Skin epidermis (tissue), 12 donors: ENCODE results near the gene LBHD1.

Experiments
- H3K27ac ChIP-seq, 21 experiments: fragments of 200-600 bp; sonication (generic) in 11 of 21; one replicate each; pipeline ENCODE4 v1.5.0; 2020; ENCODE audit warnings: mild to moderate bottlenecking in 3 of 21, inconsistent platforms in 2 of 21, moderate library complexity in 2 of 21
- H3K4me3 ChIP-seq, 7 experiments: fragments of 200-600 bp; sonication (generic) in 2 of 7; one replicate each; pipeline ENCODE4 v1.5.0; 2020; ENCODE audit warnings: inconsistent platforms in 2 of 7, mild to moderate bottlenecking in 2 of 7, moderate library complexity in 1 of 7

Gene LBHD1

DNA sequence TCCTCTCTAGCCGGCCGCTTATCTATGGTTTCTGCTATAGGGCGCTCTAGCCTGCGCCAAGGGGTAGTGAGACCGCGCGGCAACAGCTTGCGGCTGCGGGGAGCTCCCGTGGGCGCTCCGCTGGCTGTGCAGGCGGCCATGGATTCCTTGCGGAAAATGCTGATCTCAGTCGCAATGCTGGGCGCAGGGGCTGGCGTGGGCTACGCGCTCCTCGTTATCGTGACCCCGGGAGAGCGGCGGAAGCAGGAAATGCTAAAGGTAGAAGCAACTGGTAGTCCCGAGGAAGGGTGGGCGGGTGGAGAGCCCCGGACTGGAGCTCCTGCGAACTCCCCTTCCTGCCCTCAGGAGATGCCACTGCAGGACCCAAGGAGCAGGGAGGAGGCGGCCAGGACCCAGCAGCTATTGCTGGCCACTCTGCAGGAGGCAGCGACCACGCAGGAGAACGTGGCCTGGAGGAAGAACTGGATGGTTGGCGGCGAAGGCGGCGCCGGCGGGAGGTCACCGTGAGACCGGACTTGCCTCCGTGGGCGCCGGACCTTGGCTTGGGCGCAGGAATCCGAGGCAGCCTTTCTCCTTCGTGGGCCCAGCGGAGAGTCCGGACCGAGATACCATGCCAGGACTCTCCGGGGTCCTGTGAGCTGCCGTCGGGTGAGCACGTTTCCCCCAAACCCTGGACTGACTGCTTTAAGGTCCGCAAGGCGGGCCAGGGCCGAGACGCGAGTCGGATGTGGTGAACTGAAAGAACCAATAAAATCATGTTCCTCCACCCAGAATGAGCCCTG, at the start of gene LBHD1, which contains the start of gene UQCC3:
LBHD1 (minus strand) TSS at position 660 of the 782 bp plus-strand sequence. CDS start 2,236 bp downstream, outside the sequence.
UQCC3 (plus strand) TSS at position 66 of the 782 bp plus-strand sequence; CDS start at position 139, 73 bp downstream.
- Histone ChIP-seq H3K27ac (peak within 1 kb of the TSS; percentile 47 to 98 (median 89)), H3K4me3 (peak within 1 kb of the TSS; percentile 47 to 85 (median 74))

DNA sequence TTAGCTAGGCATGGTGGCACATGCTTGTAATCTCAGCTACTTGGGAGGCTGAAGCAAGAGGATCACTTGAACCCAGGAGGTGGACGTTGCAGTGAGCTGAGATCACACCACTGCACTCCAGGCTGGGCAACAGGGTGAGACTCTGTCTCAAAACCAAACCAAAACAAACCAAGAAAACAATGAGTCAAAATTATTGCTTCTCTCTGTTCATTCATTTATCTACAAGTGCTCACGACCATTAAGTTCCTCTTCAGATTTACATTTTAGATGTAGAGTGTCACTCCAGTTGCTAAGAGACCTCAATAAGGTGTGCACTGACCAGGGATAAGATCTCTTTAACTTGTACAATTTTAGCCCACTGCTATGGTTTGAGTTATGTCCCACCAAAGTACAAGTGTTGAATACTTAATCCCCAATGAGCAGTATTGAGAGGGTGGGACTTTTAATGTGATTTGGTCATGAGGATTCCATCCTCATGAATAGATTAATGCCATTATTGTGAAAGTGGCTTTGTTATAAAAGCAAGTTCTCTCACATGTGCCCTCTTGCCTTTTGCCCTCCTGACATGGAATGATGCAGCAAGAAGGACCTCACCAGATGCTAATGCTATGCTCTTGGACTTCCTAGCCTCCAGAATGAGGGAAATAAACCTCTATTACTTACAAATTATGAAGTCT, 47.4 kb upstream of the LBHD1 start:
- peak overlapping the region in 1 of 21 experiments; percentile 20 for H3K27ac ChIP-seq
- H3K4me3 ChIP-seq, result no peak overlapping the region

DNA sequence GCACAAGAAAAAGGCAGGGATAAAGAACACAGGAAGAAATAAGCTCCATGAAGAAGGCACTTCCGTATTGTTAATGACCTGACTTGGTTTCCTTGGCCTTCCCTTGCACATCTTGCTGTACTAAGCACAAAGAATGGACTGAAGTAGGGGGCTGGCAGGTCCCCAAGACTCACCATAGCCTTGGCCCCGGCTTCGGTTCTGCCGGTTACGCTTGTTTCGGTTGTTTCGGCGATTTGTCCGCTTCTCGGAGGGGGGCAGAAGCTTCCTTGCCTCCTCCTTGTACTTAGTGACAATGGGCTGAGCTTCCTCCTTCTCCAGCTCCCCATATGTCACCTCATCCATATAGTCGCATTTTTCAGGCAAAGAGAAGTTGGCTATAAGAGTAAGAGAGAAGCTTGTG, 44.7 kb upstream of the LBHD1 start:
- H3K27ac ChIP-seq, result peak overlapping the region in 1 of 21 experiments; percentile 13
- H3K4me3 ChIP-seq, result no peak overlapping the region

DNA sequence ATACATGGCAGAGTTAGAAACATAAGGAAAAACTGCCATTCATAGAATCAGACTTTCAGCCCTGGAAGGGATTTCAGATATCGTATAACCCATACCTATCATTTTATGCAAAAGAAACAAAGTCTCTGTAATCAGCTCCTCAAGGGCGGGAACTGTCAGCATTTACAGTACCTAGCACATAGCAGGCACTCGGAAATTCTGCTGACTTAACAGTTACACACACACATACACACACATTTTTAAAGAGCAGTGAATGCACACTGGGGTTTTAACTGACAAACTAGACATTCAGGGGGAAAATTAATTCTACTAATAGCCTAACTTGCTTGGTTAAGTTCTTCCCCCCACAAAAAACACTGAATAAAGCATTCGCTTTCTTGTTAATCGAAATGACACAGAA, 44.1 kb upstream of the LBHD1 start:
- H3K27ac ChIP-seq, result peak overlapping the region in 1 of 21 experiments; percentile 27
- H3K4me3 ChIP-seq, result no peak overlapping the region

DNA sequence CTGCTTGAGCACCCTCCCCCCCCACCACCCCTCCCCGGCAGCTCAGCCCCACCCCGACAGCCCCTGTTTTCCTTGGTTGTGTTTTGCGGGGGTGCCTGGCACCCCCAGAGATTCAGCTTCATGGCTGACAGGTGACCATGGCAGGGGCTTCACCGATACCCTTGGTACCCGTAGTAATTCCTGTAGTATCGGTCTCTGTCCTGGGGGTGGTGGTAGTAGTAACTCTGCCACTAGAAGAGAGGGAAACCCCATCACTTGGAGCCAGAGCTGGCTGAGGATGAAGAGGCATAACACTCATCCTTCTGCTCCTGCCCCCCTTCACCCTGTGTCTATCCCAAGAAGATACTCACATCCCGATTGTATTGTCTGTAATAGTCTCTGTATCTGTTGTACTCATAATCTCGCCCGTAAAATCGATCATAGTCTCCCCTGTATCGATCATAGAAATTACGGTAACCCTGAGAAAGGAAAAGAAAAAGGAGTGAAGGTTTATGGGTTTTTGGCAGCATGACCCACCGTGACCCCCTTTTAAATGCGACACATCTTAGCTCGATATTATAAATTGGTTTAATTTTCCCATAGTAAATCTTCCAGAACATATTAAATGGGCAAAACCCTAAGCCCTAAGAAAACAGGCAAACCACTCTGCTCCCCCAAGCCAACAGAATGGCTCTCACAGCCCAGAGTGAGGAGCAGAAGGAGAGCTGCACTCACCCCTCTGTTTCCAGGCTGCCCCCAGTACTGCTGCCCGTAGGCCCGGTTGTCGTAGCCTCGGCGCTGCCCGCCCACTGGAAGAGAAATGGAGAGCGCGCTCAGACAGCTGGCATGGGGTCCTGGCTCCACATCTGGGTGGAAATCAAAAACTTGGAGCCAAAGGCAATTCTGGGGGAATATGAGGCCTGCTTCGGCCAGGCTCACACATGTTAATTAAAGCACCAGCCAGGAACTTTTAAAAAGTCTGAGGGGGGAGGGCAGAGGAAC, 43.4 kb upstream of the LBHD1 start:
- Histone ChIP-seq H3K27ac (peak overlapping the region in 3 of 21 experiments; percentile 3 to 38 (median 27)), H3K4me3 (no peak overlapping the region)

DNA sequence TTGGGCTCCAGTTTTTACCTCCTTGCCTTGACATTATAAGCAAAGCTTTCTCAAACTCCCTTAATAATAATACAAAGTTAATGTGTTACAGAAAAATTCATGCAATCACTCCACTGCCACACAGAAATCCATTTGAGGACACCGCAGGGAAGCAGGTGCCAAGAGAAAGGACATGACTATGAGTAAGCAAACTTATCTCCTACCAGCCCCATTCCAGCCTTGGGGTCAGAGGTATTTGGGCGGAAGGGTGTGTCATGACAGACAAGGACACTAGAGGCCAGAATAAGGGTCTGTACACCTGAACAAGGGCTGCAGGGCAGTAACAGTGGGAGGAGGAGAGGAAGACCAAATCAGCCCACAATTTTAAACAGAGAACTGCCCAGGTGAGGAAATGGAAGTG, 41.3 kb upstream of the LBHD1 start:
- peak overlapping the region in 3 of 21 experiments; percentile 8 to 15 (median 9) for H3K27ac ChIP-seq
- H3K4me3 ChIP-seq, result no peak overlapping the region

DNA sequence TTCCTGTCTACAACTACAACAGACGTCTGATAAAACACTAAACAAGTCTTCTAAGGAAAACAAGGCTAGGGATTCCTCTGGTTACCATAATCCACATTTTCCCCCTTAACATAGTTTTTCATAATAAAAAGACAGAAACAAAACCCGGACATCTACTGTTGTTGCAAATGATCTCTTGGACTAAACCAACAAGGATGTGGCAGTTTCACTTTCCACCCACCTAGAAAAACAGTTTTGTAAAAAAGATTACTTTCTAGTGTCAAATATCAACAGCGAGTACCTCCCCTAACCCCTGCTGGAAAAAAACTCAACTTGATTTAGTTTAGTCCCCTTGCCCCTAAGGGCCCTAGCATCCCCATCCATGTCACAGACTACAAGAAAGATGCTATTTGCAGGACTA, 40.8 kb upstream of the LBHD1 start:
- peak overlapping the region in 3 of 21 experiments; percentile 8 to 15 (median 9) for H3K27ac ChIP-seq

DNA sequence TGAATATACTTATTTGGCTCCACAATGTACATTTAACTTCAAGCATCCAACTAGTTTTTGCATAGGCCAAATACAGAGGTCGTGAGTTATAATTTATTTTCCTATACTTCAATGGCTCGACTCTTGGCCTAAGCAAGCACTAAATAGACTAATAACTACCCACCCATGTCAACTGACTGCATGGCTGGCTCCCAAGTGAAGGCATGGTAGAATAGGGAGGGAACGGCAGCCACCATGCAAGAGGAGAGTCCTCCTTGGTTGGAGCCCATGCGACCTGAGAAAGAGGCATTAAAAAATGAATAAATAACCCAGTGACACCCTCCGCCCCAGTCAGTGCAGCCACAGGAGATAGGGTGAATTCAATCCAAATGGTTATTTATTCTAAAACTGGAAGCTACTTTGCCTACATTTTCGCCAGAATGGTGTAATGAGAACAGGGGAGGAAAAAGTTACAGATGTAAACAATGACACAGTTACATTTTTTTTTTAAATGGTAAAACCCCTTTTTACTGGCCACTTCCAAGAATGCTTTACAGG, 40.3 kb upstream of the LBHD1 start:
- Histone ChIP-seq H3K27ac (peak overlapping the region in 1 of 21 experiments; percentile 16), H3K4me3 (no peak overlapping the region)

More for the DNA sequence above, 40.8 kb upstream of the LBHD1 start:
- H3K4me3 ChIP-seq, result no peak overlapping the region

DNA sequence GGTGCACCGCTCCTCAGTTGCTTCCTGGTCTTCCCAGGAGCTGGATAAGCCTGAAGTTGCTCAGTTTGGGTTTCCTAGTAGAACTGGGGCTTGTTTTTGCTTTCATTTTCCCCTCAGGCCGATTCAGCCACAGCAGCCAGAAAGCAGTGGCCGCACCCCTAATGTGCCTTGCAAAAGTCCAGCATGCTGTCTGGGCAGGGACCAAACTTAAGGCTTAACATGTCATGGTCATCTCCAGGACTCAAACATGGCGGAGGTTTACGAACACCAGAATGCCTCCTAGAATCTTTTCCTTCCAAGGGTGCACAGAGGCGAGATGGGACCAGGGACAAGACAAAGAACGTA, 37.9 kb upstream of the LBHD1 start:
- H3K4me3 ChIP-seq, result peak overlapping the region; percentile 31 to 58 (median 41)
- peak overlapping the region; percentile 66 to 99 (median 96) for H3K27ac ChIP-seq

DNA sequence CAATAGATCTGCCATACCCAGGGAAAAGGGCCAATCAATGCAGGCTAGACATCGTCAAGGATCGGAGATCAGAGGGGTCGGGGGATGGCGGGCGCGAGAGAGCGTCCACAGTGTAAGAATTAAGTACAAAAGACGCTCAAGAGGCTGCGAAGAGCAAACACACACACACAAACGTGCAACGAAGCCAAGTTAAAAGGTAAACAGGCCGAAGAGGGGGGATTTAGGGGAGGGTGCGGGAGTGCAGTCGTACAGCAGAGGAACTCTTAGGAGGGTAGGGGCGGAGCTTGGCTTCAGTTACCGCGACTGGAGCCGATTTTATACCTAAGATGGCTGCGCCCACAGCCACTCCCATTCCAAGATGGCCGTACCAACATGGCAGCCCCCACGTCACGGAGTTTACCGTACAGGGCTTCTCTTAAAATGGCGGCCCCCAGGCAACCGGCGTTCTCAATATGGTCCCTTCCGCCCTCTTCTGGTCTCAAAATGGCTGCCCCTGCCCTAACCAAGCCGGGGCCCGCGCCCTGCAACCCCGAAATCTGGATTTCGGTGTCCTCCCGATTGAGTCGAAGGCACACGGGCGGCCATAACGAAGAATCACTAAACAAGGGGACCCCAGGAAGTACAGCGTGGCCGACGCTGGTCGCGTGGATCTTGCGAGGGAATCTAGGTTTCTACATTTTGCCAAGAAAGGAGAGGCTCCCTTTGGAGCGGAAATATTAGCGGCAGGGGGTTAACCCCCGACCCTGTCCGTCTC, 37.4 kb upstream of the LBHD1 start:
- Histone ChIP-seq H3K27ac (peak overlapping the region; percentile 66 to 99 (median 96)), H3K4me3 (peak overlapping the region; percentile 31 to 58 (median 41))

DNA sequence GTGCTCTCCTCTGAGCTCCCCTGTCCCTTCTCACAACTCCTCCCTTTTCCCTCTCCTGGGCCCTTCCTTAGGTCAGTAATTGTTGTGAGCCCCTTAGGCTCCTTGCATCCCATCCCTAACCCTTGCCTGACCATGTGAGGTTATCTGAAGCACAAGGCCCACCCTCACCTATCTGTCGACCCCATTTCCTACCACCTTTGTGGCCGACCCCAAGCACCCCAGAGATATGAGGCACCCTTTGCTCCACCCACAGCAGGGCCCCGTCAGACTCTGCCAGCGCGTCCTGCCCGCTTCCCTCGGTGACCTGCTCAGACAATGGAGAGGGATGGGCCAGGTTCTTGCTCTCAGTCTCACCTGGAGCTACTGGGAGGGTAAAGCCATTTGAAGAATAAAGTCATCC, 36.7 kb upstream of the LBHD1 start:
- peak overlapping the region; percentile 31 to 58 (median 41) for H3K4me3 ChIP-seq
- H3K27ac ChIP-seq, result peak overlapping the region; percentile 33 to 99 (median 96)

DNA sequence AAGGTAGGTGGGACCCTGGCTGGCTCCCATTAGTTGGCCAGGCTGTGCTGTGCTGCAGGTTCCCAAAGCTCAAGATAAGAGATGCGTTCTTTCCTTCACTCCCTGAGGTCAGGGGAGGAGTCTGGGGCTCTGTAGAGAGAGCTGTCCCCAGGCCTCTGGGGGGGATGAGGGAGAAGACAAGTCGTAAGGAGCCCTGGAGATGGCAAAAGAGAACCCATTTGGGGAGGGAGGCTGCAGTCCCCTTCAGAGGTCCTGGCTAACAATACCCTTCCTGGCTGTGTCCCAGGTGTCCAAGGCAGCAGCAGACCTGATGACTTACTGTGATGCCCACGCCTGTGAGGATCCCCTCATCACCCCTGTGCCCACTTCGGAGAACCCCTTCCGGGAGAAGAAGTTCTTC, 36.3 kb upstream of the LBHD1 start:
- H3K4me3 ChIP-seq, result peak overlapping the region in 5 of 7 experiments; percentile 40 to 58 (median 46)
- peak overlapping the region in 20 of 21 experiments; percentile 33 to 99 (median 96) for H3K27ac ChIP-seq

DNA sequence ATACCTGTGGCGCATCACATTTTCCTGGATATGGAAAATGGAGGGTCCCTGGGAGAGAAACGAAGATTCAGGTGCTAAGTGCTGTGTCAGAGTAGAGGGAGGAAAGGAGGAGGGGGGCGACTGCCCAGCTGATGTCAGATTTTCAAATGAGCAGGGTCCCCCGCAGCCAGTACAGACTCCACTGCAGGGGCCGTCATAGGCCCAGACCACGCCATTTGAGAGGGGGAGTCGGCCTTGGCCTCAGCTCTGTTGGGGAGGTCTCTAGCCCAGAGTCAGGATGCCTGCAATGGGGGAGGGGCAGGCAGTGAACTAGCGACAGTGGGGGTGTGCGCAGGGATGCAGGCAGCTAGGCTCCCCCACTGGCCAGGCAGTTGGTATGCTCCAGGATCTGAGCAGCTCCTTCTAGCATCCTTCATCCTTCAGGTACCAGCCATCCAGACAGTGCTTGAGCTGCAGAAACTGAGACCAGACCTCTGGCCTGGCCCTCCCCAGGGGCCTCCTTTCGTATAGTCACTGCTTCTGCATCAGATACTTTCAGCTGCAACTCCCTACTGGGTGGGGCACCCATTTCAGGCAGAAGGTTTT, 35.3 kb upstream of the LBHD1 start, which contains the start of the genes BSCL2 and GNG3:
BSCL2 (minus strand) TSS at position 148 of the 585 bp plus-strand sequence. CDS start 229 bp downstream, outside the sequence.
GNG3 (plus strand) TSS at position 400 of the 585 bp plus-strand sequence. CDS start 620 bp downstream, outside the sequence.
- Histone ChIP-seq H3K4me3 (peak within 1 kb of the TSS; percentile 62 to 85 (median 66)), H3K27ac (peak within 1 kb of the TSS; percentile 33 to 99 (median 96))

DNA sequence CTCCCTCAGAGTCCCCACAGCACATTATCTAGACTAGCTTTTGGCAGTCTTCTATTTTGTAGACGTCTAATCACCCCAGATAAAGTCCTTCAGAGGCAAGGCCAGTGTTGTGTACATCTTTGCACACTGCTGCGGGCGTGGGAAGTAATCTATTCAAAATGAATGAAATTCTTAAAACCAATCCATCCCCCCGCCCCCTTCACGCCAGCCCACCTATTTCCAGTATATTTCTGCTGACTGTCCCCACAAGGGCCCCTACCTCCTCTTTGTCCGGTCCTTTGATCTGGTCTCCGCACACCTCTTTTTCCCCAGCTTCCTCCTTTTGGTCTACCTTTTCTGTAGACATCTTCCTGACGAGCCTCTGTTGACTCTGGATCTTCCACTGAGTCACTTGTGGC, 34.8 kb upstream of the LBHD1 start:
- Histone ChIP-seq H3K27ac (peak overlapping the region in 18 of 21 experiments; percentile 51 to 91 (median 78)), H3K4me3 (peak overlapping the region in 4 of 7 experiments; percentile 63 to 73 (median 67))

DNA sequence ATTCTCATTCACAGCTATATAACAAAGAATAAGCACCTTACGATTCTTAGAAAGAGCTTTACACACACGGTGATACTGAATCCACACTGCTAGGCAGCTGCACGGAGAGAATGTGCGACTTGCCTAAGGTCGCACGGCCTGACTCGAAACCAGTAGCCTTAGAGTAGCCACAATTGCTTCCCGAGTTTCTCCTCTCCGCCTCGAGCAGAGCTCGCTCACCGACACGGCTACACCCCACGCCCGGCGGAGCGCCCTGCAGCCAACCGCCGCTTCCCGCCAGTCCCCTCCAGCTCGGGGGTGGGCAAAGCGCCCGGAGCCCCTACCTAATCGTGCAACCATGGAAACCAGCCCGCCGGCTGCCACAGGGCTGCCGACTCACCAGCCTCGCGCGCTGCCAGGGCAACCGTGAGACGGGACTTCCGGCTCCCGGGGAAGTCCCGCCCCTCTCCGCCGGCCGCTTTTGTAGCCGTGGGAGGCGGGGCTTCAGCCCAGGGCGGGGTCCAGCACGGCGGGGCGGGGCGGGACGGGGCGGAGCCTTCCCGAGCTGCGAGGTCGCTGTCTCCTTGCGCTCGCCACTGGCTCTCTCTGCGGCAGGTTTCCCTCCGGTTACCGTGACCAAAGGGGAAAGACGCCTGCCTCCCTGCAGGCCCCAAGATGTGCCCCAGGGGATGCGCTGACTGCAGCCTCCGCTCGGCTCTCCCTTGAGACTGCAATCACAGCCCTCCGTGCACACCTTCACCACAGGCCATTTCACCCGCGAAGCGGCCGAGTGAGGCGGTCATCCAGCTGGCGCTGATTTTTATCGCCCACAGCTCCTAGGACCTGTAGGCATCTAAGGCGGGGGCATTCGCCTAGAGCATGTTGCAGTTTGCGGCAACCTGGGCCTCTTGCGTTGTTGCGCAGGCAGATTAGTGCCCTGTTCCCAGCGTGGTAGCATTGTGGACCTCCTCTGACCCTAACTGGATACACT, 34.1 kb upstream of the LBHD1 start:
- peak overlapping the region in 20 of 21 experiments; percentile 45 to 91 (median 78) for H3K27ac ChIP-seq
- H3K4me3 ChIP-seq, result peak overlapping the region; percentile 62 to 85 (median 66)

DNA sequence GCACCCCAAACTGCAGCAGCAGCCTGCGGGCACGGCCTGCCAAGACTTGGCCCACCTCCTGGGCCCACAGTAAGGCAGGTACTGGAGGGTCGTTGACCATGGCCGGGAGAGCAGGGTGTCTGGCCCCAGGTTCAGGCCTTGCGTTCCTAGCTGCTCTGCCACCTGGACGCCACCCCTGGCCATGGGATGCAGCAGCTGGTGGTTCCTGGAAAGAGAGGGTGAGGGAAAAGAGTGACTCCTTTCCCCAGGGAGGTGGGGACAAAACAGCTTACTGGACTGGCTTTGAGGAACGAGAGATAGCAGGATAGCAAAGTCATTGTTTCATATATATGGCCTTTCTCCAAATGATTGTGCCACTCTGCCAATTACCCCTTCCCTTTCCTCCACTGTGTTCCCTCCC, 33.3 kb upstream of the LBHD1 start:
- H3K4me3 ChIP-seq, result peak overlapping the region; percentile 62 to 85 (median 66)

More for the DNA sequence above, 33.3 kb upstream of the LBHD1 start:
- peak overlapping the region in 20 of 21 experiments; percentile 45 to 91 (median 78) for H3K27ac ChIP-seq
